ENCODE results near the gene RNF186. TPM values are rescaled to one million over a fixed set of nuclear protein-coding genes. Genes with fewer than 3 reads are reported as not detected.

Gene RNF186
- total RNA-seq, 4 donors from 2014 or later = not detected

DNA sequence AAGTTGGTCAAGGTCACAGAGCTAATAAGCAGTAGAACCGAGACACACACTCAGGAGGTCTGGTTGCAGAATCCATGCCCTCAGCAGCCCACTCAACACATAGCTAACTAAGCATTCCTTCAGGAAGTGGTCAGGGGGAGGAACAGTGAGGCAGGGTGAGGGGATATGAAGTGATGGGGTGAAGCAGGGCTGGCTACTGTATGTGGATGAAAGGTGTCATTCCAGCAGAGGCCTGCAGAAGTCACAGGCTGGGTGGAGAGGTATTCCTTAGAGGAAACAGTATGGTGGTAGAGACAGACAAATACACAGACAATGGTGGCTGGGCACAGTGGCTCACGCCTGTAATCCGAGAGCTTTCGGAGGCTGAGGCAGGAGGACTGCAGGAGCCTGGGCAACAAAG, 29.4 kb downstream of the RNF186 start:
- no peak for DNase-seq (ENCODE audit: low spot score in 2 of 2)
- H3K4me3 ChIP-seq = no peak overlapping the region
- H3K4me1 ChIP-seq = no peaks in the 10 kb centered on the region
- peaks cover 0 to 53% (median 0%) of the 10 kb centered on the region in 3 donors for H3K36me3 ChIP-seq
- H3K27me3 ChIP-seq = no peaks in the 10 kb centered on the region
- WGBS, 2 donors = 66 to 70% methylated on average over 4 of the region's 4 CpGs
- no peak overlapping the region for H3K27ac ChIP-seq
- TF ChIP-seq, protein P1, sequence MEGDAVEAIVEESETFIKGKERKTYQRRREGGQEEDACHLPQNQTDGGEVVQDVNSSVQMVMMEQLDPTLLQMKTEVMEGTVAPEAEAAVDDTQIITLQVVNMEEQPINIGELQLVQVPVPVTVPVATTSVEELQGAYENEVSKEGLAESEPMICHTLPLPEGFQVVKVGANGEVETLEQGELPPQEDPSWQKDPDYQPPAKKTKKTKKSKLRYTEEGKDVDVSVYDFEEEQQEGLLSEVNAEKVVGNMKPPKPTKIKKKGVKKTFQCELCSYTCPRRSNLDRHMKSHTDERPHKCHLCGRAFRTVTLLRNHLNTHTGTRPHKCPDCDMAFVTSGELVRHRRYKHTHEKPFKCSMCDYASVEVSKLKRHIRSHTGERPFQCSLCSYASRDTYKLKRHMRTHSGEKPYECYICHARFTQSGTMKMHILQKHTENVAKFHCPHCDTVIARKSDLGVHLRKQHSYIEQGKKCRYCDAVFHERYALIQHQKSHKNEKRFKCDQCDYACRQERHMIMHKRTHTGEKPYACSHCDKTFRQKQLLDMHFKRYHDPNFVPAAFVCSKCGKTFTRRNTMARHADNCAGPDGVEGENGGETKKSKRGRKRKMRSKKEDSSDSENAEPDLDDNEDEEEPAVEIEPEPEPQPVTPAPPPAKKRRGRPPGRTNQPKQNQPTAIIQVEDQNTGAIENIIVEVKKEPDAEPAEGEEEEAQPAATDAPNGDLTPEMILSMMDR (IDR thresholded peaks at IDR 0.05) = no peak
- TF ChIP-seq EP300 (IDR thresholded peaks at IDR 0.05) = no peak
- H3K9me3 ChIP-seq = no peaks in the 10 kb centered on the region

DNA sequence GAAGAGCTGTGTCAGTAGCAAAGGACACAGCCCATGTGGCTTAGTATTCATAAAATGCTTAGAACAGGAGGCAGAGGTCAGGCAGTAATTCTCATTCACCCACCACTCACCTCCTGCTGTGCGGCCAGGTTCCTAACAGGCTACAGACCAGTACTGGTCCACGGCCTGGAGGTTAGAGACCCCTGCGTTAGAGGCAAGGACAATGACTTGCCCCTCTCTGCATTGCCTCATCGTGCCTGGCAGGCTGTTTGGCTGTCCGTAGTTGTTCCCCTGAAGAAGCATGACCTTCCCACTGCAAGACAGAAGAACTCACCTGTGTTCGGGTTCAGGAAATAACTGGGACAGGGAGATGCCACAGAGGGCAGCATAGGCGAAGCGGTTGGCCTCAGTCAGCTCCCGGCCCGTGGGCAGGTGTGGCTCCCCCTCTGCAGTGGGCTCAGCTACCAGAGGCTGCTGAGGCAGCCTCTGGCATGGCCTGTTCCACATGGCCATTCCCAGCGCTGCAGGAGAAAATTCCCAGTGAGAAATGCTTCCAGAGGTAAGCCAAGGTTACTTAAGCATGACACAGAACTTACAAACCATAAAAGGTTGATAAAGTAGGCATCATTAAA, 34.7 kb downstream of the RNF186 start:
- H3K9me3 ChIP-seq = no peaks in the 10 kb centered on the region
- no peak for DNase-seq (ENCODE audit: low spot score in 2 of 2)
- WGBS, 2 donors = 69 to 87% methylated on average over 9 to 11 of the region's 11 CpGs
- H3K4me3 ChIP-seq = no peak overlapping the region
- no peaks in the 10 kb centered on the region for H3K4me1 ChIP-seq
- peaks cover 0 to 84% (median 0%) of the 10 kb centered on the region in 3 donors for H3K36me3 ChIP-seq
- no peak for TF ChIP-seq EP300 (IDR thresholded peaks at IDR 0.05)
- TF ChIP-seq POLR2A (IDR thresholded peaks at IDR 0.05) = no peak
- TF ChIP-seq, protein P1 (IDR thresholded peaks at IDR 0.05) = no peak
- no peaks in the 10 kb centered on the region for H3K27me3 ChIP-seq
- H3K27ac ChIP-seq = no peak overlapping the region

DNA sequence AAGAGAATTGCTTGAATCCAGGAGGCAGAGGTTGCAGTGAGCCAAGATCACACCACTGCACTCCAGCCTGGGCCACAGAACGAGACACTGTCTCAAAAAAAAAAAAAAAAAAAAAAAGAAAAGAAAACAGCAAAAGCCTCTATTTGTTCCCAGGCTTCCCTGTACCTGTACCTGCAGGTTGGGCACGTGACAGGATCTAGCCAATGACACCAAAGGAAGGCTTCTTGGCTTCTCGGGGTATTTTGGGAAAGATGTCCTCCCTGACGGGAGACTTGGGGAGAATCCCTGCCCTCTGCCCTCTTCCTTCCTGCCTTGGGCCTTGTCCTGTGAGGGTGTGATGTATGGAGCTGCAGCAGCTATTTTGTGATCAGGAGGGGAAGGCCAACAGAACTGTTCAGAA, 38.1 kb downstream of the RNF186 start:
- Histone ChIP-seq H3K4me3 (no peak overlapping the region), H3K9me3 (no peaks in the 10 kb centered on the region), H3K4me1 (no peaks in the 10 kb centered on the region), H3K27ac (no peak overlapping the region), H3K36me3 (peaks cover 0 to 87% (median 0%) of the 10 kb centered on the region in 3 donors), H3K27me3 (no peaks in the 10 kb centered on the region)
- WGBS, 2 donors = 91 to 96% methylated on average over 4 of the region's 4 CpGs
- no peak for DNase-seq (ENCODE audit: low spot score in 2 of 2)
- TF ChIP-seq, protein P1 (IDR thresholded peaks at IDR 0.05) = no peak
- no peak for TF ChIP-seq POLR2A (IDR thresholded peaks at IDR 0.05)
- no peak for TF ChIP-seq EP300 (IDR thresholded peaks at IDR 0.05)

DNA sequence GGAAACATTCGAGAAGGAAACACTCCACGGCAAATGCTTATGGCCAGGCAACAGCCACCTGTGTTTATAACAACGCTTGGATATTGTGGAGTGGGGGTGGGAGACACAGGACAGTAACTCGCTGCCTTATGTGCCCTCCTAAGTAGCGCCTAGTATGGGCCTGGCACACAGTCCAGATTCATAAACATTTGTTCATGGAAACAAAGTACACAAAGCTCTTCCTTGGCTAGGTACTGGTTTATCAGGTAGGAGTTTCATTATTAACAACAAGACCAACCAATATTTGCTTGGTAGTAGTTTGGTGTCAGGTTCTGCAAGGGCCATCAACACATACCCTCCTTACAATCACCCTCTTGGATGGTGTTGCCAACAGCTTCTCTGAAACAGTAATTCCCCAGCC, 38.8 kb downstream of the RNF186 start:
- H3K4me3 ChIP-seq = no peak overlapping the region
- no peaks in the 10 kb centered on the region for H3K27me3 ChIP-seq
- peaks cover 0 to 87% (median 0%) of the 10 kb centered on the region in 3 donors for H3K36me3 ChIP-seq
- TF ChIP-seq, protein P1 (IDR thresholded peaks at IDR 0.05) = no peak
- TF ChIP-seq EP300 (IDR thresholded peaks at IDR 0.05) (no peak), POLR2A (IDR thresholded peaks at IDR 0.05) (no peak)
- 89 to 90% methylated on average over 5 of the region's 5 CpGs for WGBS, 2 donors
- H3K4me1 ChIP-seq = no peaks in the 10 kb centered on the region
- H3K9me3 ChIP-seq = no peaks in the 10 kb centered on the region
- H3K27ac ChIP-seq = no peak overlapping the region
- no peak for DNase-seq (ENCODE audit: low spot score in 2 of 2)

DNA sequence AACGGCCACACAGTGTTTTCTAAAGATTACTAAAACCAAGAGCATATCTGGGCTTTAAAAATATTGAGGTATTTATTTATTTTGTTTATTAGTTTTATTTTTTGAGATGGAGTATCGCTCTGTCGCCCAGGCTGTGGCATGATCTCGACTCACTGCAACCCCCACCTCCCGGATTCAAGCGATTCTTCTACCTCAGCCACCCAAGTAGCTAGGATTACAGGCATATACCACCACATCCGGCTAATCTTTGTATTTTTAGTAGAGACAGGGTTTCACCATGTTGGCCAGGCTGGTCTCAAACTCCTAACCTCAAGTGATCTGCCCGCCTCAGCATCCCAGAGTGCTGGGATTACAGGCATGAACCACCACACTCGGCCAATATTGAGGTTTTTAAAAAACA, 39.3 kb downstream of the RNF186 start:
- 91% methylated on average over 9 of the region's 9 CpGs for WGBS, 2 donors
- Histone ChIP-seq H3K9me3 (no peaks in the 10 kb centered on the region), H3K36me3 (peaks cover 0 to 91% (median 0%) of the 10 kb centered on the region in 3 donors), H3K4me3 (no peak overlapping the region), H3K27me3 (no peaks in the 10 kb centered on the region), H3K4me1 (no peaks in the 10 kb centered on the region), H3K27ac (no peak overlapping the region)
- DNase-seq (ENCODE audit: low spot score in 2 of 2) = no peak
- TF ChIP-seq, protein P1 (IDR thresholded peaks at IDR 0.05) = no peak
- TF ChIP-seq EP300 (IDR thresholded peaks at IDR 0.05) = no peak
- no peak for TF ChIP-seq POLR2A (IDR thresholded peaks at IDR 0.05)

Measured in tibial nerve (tissue), 4 donors.